Spleen (tissue), 11 donors: ENCODE measurements around the gene KIAA1217. TPM values are rescaled to one million over a fixed set of nuclear protein-coding genes. Genes with fewer than 3 reads are reported as not detected.

ENCODE experiments used
- DNase-seq: peaks from one replicate; pipeline ENCODE4 v3.0.0-alpha.2; 2020
- H3K27ac ChIP-seq, 8 donors: fragments of 200-600 bp; sonication (generic) in 7 of 8; 1 replicate in 4 of 8; 2 replicates in 4 of 8; pipeline versions ENCODE4 v1.5.0 to v1.8.0; 2016 to 2021; ENCODE audit warnings: inconsistent platforms in 4 of 8, mild to moderate bottlenecking in 4 of 8, moderate library complexity in 1 of 8
- H3K27me3 ChIP-seq, 7 donors: fragments of 200-600 bp; sonication (generic) in 6 of 7; replicated peaks in 1 of 7; 1 replicate in 4 of 7; 2 replicates in 3 of 7; pipeline versions ENCODE4 v1.5.0 to v1.8.0; 2016 to 2021; ENCODE audit warnings: inconsistent platforms in 3 of 7, mild to moderate bottlenecking in 1 of 7
- H3K36me3 ChIP-seq, 6 donors: fragments of 200-600 bp; sonication (generic) in 5 of 6; 1 replicate in 4 of 6; 2 replicates in 2 of 6; pipeline versions ENCODE4 v1.5.0 to v1.8.0; 2016 to 2021; ENCODE audit warnings: inconsistent platforms in 2 of 6
- H3K4me1 ChIP-seq, 6 donors: fragments of 200-600 bp; sonication (generic) in 5 of 6; 1 replicate in 3 of 6; 2 replicates in 3 of 6; pipeline versions ENCODE4 v1.5.0 to v1.8.0; 2016 to 2021; ENCODE audit warnings: inconsistent platforms in 3 of 6
- H3K4me3 ChIP-seq, 8 donors: fragments of 200-600 bp; sonication (generic) in 7 of 8; 1 replicate in 4 of 8; 2 replicates in 4 of 8; pipeline versions ENCODE4 v1.5.0 to v1.8.0; 2016 to 2021; ENCODE audit warnings: inconsistent platforms in 4 of 8, mild to moderate bottlenecking in 4 of 8, moderate library complexity in 2 of 8
- H3K9me3 ChIP-seq, 8 donors: fragments of 200-600 bp; sonication (generic) in 7 of 8; 1 replicate in 4 of 8; 2 replicates in 4 of 8; pipeline versions ENCODE4 v1.5.0 to v1.8.0; 2016 to 2021; ENCODE audit warnings: inconsistent platforms in 4 of 8
- CTCF ChIP-seq, 11 experiments: fragments of 200-600 bp in 7 of 11; fragments of 450-650 bp in 4 of 11; sonication (generic) in 4 of 11; IDR thresholded peaks in 8 of 11; conservative IDR thresholded peaks in 3 of 11; 1 replicate in 7 of 11; 2 replicates in 4 of 11; pipeline versions ENCODE4 v1.4.0 to v1.8.0; 2016 to 2021; ENCODE audit warnings: antibody characterized with exemption in 11 of 11, inconsistent platforms in 4 of 11, mild to moderate bottlenecking in 1 of 11
- POLR2A ChIP-seq, 3 donors: fragments of 450-650 bp; IDR thresholded peaks; one replicate each; pipeline ENCODE4 v1.5.1; 2017; ENCODE audit warnings: antibody characterized with exemption in 3 of 3, mild to moderate bottlenecking in 1 of 3
- POLR2AphosphoS5 ChIP-seq, 3 donors: sonication (generic); formaldehyde crosslinking; IDR thresholded peaks; one replicate each; pipeline ENCODE4 v1.5.1; 2017; ENCODE audit warnings: antibody characterized with exemption in 3 of 3
- WGBS, 5 donors: extraction: QIAGEN DNeasy Blood & Tissue Kit in 3 of 5; methylation state at CpG; one replicate each; pipeline versions ENCODE4 v1.1.5 to v1.1.7; 2013 to 2018; 5-methylcytosine and 5-hydroxymethylcytosine counted together
- intact Hi-C: fragments of 100-400 bp; cut with DNase I; formaldehyde crosslinking; loops from one replicate; pipeline ENCODE4 v1.15.0; 2023; ENCODE audit warnings: low total_unique reads
- polyA plus RNA-seq, 3 donors: library from polyadenylated mRNA; stranded (reverse); fragments of 200-250 nt; gene quantifications; one replicate each; pipeline ENCODE4 v1.2.1, GENCODE V29; 2013
- total RNA-seq, 7 donors: library from RNA; depleted of rRNA in 3 of 7; stranded (reverse); fragments of >200 nt in 3 of 7; fragmentation: NEBNext Ultra II Directional in 4 of 7; extraction: Animal tissue kit (Norgen Biotek cat#: 25700) in 4 of 7; gene quantifications; one replicate each; pipeline versions ENCODE4 v1.1.0 to v1.2.1, GENCODE V29; 2016 to 2021
- donor health status: healthy with polysubstance abuse.
- donor health status: DM: no; HTN: no; CAD: no; lungs with moderate emphysema.
- donor health status: DM: no; HTN: no; CAD: no.
- donor health status: Bipolar disorder and iron deficiency.
- donor health status: healthy.
- donor health status: DM: no; HTN: no; CAD: no.
- donor health status: DM: yes; HTN: yes; CAD: no.

KIAA1217 gene
- total and polyA plus RNA-seq, 10 donors, result 2.2 to 40.7 (median 21.4) TPM

GRCh38 chr10:24505759-24506158, 296.8 kb downstream of the KIAA1217 start:
- Histone ChIP-seq H3K36me3 (peaks cover 0 to 16% (median 0%) of the 10 kb centered on the region in 6 donors), H3K27me3 (no peaks in the 10 kb centered on the region), H3K4me3 (no peak overlapping the region), H3K27ac (no peak overlapping the region), H3K4me1 (no peaks in the 10 kb centered on the region), H3K9me3 (peaks cover 0 to 7% (median 0%) of the 10 kb centered on the region in 8 donors)
- 59 to 80% (median 70%) methylated on average over 7 of the region's 7 CpGs for WGBS, 5 donors
- TF ChIP-seq POLR2A (IDR thresholded peaks at IDR 0.05) (no peak), POLR2AphosphoS5 (IDR thresholded peaks at IDR 0.05) (no peak), CTCF (IDR thresholded peaks at IDR 0.05 in 8 of 11, conservative IDR thresholded peaks at IDR 0.05 in 3 of 11) (no peak)
- intact Hi-C loops, result loop anchor here (10.0 kb wide), 1 partner anchor 511 kb away; no protein-coding TSS in a partner anchor
- no peak for DNase-seq

GRCh38 chr10:24513155-24513554, 304.2 kb downstream of the KIAA1217 start:
- no peak for DNase-seq
- intact Hi-C loops, result no loop called here
- TF ChIP-seq POLR2AphosphoS5 (IDR thresholded peaks at IDR 0.05) (no peak), CTCF (IDR thresholded peaks at IDR 0.05 in 8 of 11, conservative IDR thresholded peaks at IDR 0.05 in 3 of 11) (no peak), POLR2A (IDR thresholded peaks at IDR 0.05) (no peak)
- H3K9me3 ChIP-seq, result no peaks in the 10 kb centered on the region
- H3K27ac ChIP-seq, result no peak overlapping the region
- no peaks in the 10 kb centered on the region for H3K4me1 ChIP-seq
- no peaks in the 10 kb centered on the region for H3K27me3 ChIP-seq
- WGBS, 5 donors, result 80 to 85% (median 81%) methylated on average over 9 of the region's 9 CpGs
- peaks cover 0 to 6% (median 0%) of the 10 kb centered on the region in 6 donors for H3K36me3 ChIP-seq
- H3K4me3 ChIP-seq, result no peak overlapping the region

- intact Hi-C loops, result no loop called here
- Histone ChIP-seq H3K36me3 (peaks cover 0 to 11% (median 0%) of the 10 kb centered on the region in 6 donors), H3K9me3 (no peaks in the 10 kb centered on the region), H3K27me3 (peaks cover 0 to 10% (median 0%) of the 10 kb centered on the region in 7 donors), H3K4me3 (no peak overlapping the region), H3K27ac (no peak overlapping the region), H3K4me1 (peaks cover 0 to 7% (median 0%) of the 10 kb centered on the region in 6 donors)
- no peak for DNase-seq
- TF ChIP-seq CTCF (IDR thresholded peaks at IDR 0.05 in 8 of 11, conservative IDR thresholded peaks at IDR 0.05 in 3 of 11) (no peak), POLR2A (IDR thresholded peaks at IDR 0.05) (no peak), POLR2AphosphoS5 (IDR thresholded peaks at IDR 0.05) (no peak)
- WGBS, 5 donors, result 60 to 90% (median 84%) methylated on average over 2 of the region's 2 CpGs
Observed at GRCh38 chr10:24515481-24515880, 306.5 kb downstream of the KIAA1217 start.

- Histone ChIP-seq H3K4me3 (no peak overlapping the region), H3K27me3 (peaks cover 0 to 10% (median 0%) of the 10 kb centered on the region in 7 donors), H3K4me1 (peaks cover 0 to 7% (median 0%) of the 10 kb centered on the region in 6 donors), H3K9me3 (no peaks in the 10 kb centered on the region), H3K27ac (no peak overlapping the region), H3K36me3 (peaks cover 0 to 23% (median 0%) of the 10 kb centered on the region in 6 donors)
- no peak for DNase-seq
- WGBS, 5 donors, result 71 to 83% (median 75%) methylated on average over 7 of the region's 7 CpGs
- intact Hi-C loops, result no loop called here
- no peak for TF ChIP-seq POLR2A (IDR thresholded peaks at IDR 0.05)
- TF ChIP-seq POLR2AphosphoS5 (IDR thresholded peaks at IDR 0.05), result no peak
- no peak for TF ChIP-seq CTCF (IDR thresholded peaks at IDR 0.05 in 8 of 11, conservative IDR thresholded peaks at IDR 0.05 in 3 of 11)
Observed at GRCh38 chr10:24518411-24518810, 309.5 kb downstream of the KIAA1217 start.
